Measurements from ENCODE around the gene IKBKE.

DNA sequence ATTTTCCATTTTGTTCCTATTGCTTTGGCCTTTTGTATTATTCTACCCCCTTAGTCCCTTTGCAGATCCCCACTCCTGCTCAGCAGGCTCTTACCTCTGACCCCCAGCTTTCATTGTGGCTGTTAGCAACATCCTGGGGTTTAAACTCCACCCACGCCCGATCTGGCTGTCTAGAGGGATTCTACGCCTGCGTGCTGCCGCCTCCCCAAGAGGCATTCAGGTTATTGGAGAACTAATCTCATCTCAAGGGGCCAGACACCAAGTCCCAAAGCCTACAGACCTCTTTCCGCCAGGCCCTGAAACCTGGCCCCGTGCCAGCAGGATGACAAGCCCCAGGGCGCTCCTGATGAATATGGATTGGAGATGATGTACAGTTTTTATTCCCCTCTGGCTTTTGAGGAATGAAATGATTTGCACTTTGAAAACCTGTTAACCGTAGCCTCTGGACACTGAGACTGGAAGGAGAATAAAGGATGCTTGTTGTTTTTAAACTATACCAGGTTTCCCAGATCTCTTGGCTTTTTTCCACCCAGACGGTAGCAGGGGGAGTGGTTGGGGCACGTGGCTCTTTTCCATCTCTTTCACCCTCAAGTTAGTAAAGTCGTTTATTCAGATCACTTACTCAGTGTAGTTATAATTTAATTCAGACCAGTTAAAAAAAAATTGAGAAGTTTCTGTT, 14.5 kb upstream of the IKBKE start:
- TF ChIP-seq GATA2 (IDR thresholded peaks at IDR 0.05; ENCODE audit: low read depth, low read length) (peak; percentile 74), GATA3 (IDR thresholded peaks at IDR 0.05; ENCODE audit: low read depth, low read length) (0 out of 2 replicates have a peak, but pooled peaks have one; percentile 23)
